Right renal pelvis (tissue), 4 donors: ENCODE measurements around the gene MMP2. TPM values are rescaled to one million over a fixed set of nuclear protein-coding genes. Genes with fewer than 3 reads are reported as not detected.

Experiments used
- DNase-seq, 4 donors: peaks; one replicate each; pipeline ENCODE4 v3.0.0-alpha.2; 2013; ENCODE audit warnings: low read depth in 4 of 4, low spot score in 3 of 4, missing footprints in 1 of 4
- polyA plus RNA-seq, 4 donors: library from polyadenylated mRNA; unstranded; fragments of 120-200 nt; gene quantifications; one replicate each; pipeline ENCODE4 v1.2.1, GENCODE V29; 2013; ENCODE audit not compliant: insufficient read length in 4 of 4

Gene MMP2
- polyA plus RNA-seq, 4 donors: 269 to 351 (median 331) TPM

- no peak for DNase-seq
Observed at GRCh38 chr16:55491691-55492090, 12.7 kb downstream of the MMP2 start.

- DNase-seq: no peak
Observed at GRCh38 chr16:55492756-55493380, 13.9 kb downstream of the MMP2 start.

GRCh38 chr16:55494994-55495421 lies 16.0 kb downstream of the MMP2 start:
- no peak for DNase-seq

- no peak for DNase-seq
Observed at GRCh38 chr16:55495616-55496289, 16.8 kb downstream of the MMP2 start.

GRCh38 chr16:55496509-55497145 lies 17.6 kb downstream of the MMP2 start:
- no peak for DNase-seq

GRCh38 chr16:55497558-55497957 lies 18.6 kb downstream of the MMP2 start:
- DNase-seq: no peak

- DNase-seq: no peak
Observed at GRCh38 chr16:55498101-55498500, 19.1 kb downstream of the MMP2 start.

GRCh38 chr16:55499281-55499680 lies 20.3 kb downstream of the MMP2 start:
- no peak for DNase-seq

GRCh38 chr16:55499951-55500529 lies 21.0 kb downstream of the MMP2 start:
- no peak for DNase-seq

- no peak for DNase-seq
Observed at GRCh38 chr16:55500530-55501011, 21.6 kb downstream of the MMP2 start.

GRCh38 chr16:55501549-55502322 lies 22.7 kb downstream of the MMP2 start:
- no peak for DNase-seq

GRCh38 chr16:55502801-55503366 lies 23.9 kb downstream of the MMP2 start:
- peak in 2 of 4 donors; percentile 69 to 77 for DNase-seq

- no peak for DNase-seq
Observed at GRCh38 chr16:55503726-55504550, 24.9 kb downstream of the MMP2 start.

GRCh38 chr16:55505333-55506015 lies 26.5 kb downstream of the MMP2 start:
- no peak for DNase-seq

GRCh38 chr16:55506083-55506482 lies 27.1 kb downstream of the MMP2 start:
- DNase-seq: no peak

- no peak for DNase-seq
Observed at GRCh38 chr16:55506708-55507107, 27.7 kb downstream of the MMP2 start.

GRCh38 chr16:55508271-55508921 lies 29.4 kb downstream of the MMP2 start:
- DNase-seq: no peak
